Esophagus muscularis mucosa (tissue), 3 donors: ENCODE data around the gene SRMS.

Source experiments
- CTCF ChIP-seq, 3 experiments: fragments of 200-600 bp in 2 of 3; fragments of 450-650 bp in 1 of 3; sonication (generic) in 2 of 3; IDR thresholded peaks; one replicate each; pipeline ENCODE4 v1.5.1; 2017 to 2019; ENCODE audit warnings: antibody characterized with exemption in 3 of 3, mild to moderate bottlenecking in 2 of 3, moderate library complexity in 1 of 3
- POLR2A ChIP-seq: fragments of 450-650 bp; IDR thresholded peaks from one replicate; pipeline ENCODE4 v1.6.1; 2017; ENCODE audit warnings: antibody characterized with exemption, moderate library complexity, mild to moderate bottlenecking, low read depth
- POLR2AphosphoS5 ChIP-seq, 2 donors: sonication (generic); formaldehyde crosslinking; IDR thresholded peaks; one replicate each; pipeline ENCODE4 v1.6.1; 2017; ENCODE audit warnings: antibody characterized with exemption in 2 of 2

GRCh38 chr20:63494084-63494419, 53.5 kb downstream of the SRMS start:
- no peak for TF ChIP-seq CTCF (IDR thresholded peaks at IDR 0.05)
- TF ChIP-seq POLR2AphosphoS5 (IDR thresholded peaks at IDR 0.05) = no peak
- no peak for TF ChIP-seq POLR2A
